Measurements from ENCODE around the gene FLNC. TPM values are rescaled to one million over a fixed set of nuclear protein-coding genes. Genes with fewer than 3 reads are reported as not detected.

Gene FLNC
- polyA plus RNA-seq, 1 of the 3 experiments (the other 2 are of a cell fraction), result 43.7 TPM

GRCh38 chr7:128891942-128892269 lies 61.7 kb downstream of the FLNC start (continued):
- TF ChIP-seq SIN3A (IDR thresholded peaks at IDR 0.05; ENCODE audit: borderline replicate concordance, low read depth, low read length) (no peak), YY1 (IDR thresholded peaks at IDR 0.05; ENCODE audit: low read depth) (no peak), FOXJ3 (CRISPR knock-in tag; IDR thresholded peaks at IDR 0.05) (no peak), EP300 (IDR thresholded peaks at IDR 0.05; ENCODE audit: borderline replicate concordance in 1 of 2, low read depth in 1 of 2, low read length in 1 of 2) (no peak), RFX5 (IDR thresholded peaks at IDR 0.05; ENCODE audit: low read length) (no peak)

GRCh38 chr7:128892521-128893250 lies 62.5 kb downstream of the FLNC start:
- Histone ChIP-seq H3K9ac (no peak overlapping the region), H3K27ac (ENCODE audit: low read depth in 2 of 2, low read length in 1 of 2) (no peak overlapping the region), H3K4me3 (ENCODE audit: low read depth in 2 of 2, low read length in 1 of 2) (no peak overlapping the region), H3K27me3 (ENCODE audit: insufficient read depth) (peaks cover 14% of the 10 kb centered on the region; the same call in 1 of the 2 replicates), H3K4me1 (ENCODE audit: control insufficient read depth in 1 of 2, insufficient read depth in 2 of 2, low read depth in 1 of 2, low read length in 1 of 2) (no peaks in the 10 kb centered on the region; a peak in 1 of 4 replicates), H3F3A (replicated peaks; ENCODE audit: insufficient read depth) (no peaks in the 10 kb centered on the region), H2AFZ (ENCODE audit: low read depth) (no peak overlapping the region), H3K4me2 (no peak overlapping the region), H4K20me1 (ENCODE audit: insufficient read depth) (no peaks in the 10 kb centered on the region), H3K79me2 (ENCODE audit: insufficient read depth) (no peaks in the 10 kb centered on the region), H3K9me3 (no peaks in the 10 kb centered on the region), H3K9me2 (no peaks in the 10 kb centered on the region), H3K36me3 (replicated peaks in 1 of 2; ENCODE audit: control insufficient read depth in 1 of 2, insufficient read depth in 2 of 2, low read length in 1 of 2) (no peaks in the 10 kb centered on the region)
- POLR2A ChIA-PET, result no interaction called here
- CTCF ChIA-PET, result interaction anchor here (1.0 to 4.1 kb wide), 4 partner anchors 9 to 432 kb away, joined by 3 to 31 read pairs (median 5); no protein-coding TSS in a partner anchor
- DNase-seq, result peak; percentile 39
- TF ChIP-seq RXRA (IDR thresholded peaks at IDR 0.05; ENCODE audit: borderline replicate concordance, low read depth), result no peak
- TF ChIP-seq SIN3A (IDR thresholded peaks at IDR 0.05; ENCODE audit: borderline replicate concordance, low read depth, low read length), result no peak
- no peak for TF ChIP-seq TAF1 (IDR thresholded peaks at IDR 0.05; ENCODE audit: borderline replicate concordance, low read depth, low read length)
- no peak for TF ChIP-seq TEAD4 (IDR thresholded peaks at IDR 0.05; ENCODE audit: borderline replicate concordance, insufficient read depth)
- no peak for TF ChIP-seq REST (IDR thresholded peaks at IDR 0.05; ENCODE audit: low read depth, low read length)
- 82% methylated on average over 7 of the region's 13 CpGs for WGBS (ENCODE audit: low lambda C conversion rate)

All from SK-N-SH (cell line).